H9 (cell line): Measurements from ENCODE around the gene CLIP3. TPM values are rescaled to one million over a fixed set of nuclear protein-coding genes. Genes with fewer than 3 reads are reported as not detected.

Source experiments
- DNase-seq: peaks from one replicate; pipeline ENCODE4 v3.0.0-alpha.2; 2017
- H2AFZ ChIP-seq: one replicate; pipeline ENCODE4 v1.6.1; 2013; ENCODE audit warnings: mild to moderate bottlenecking, low read length, control low read depth, moderate library complexity
- H2AK5ac ChIP-seq: 2 replicates; pipeline ENCODE4 v1.6.1; 2013; ENCODE audit warnings: low read length, control low read depth, mixed read lengths; ENCODE audit not compliant: insufficient read length
- H2BK120ac ChIP-seq: one replicate; pipeline ENCODE4 v1.6.1; 2013; ENCODE audit warnings: low read depth, mild to moderate bottlenecking, low read length, control low read depth, inconsistent platforms; ENCODE audit not compliant: poor library complexity, severe bottlenecking
- H2BK12ac ChIP-seq: 2 replicates; pipeline ENCODE4 v1.6.1; 2013; ENCODE audit warnings: low read length, control low read depth, mixed read lengths, low read depth; ENCODE audit not compliant: insufficient read length
- H2BK15ac ChIP-seq: 2 replicates; pipeline ENCODE4 v1.6.1; 2013; ENCODE audit warnings: low read depth, low read length, control low read depth
- H2BK20ac ChIP-seq: one replicate; pipeline ENCODE4 v1.6.1; 2013; ENCODE audit warnings: low read depth, mild to moderate bottlenecking, low read length, control low read depth, inconsistent platforms; ENCODE audit not compliant: poor library complexity, severe bottlenecking
- H2BK5ac ChIP-seq: 2 replicates; pipeline ENCODE4 v1.6.1; 2013; ENCODE audit warnings: low read length, control low read depth, mixed read lengths; ENCODE audit not compliant: insufficient read length
- H3K14ac ChIP-seq: 2 replicates; pipeline ENCODE4 v1.6.1; 2013; ENCODE audit warnings: low read length, control low read depth; ENCODE audit not compliant: insufficient read depth
- H3K18ac ChIP-seq: 2 replicates; pipeline ENCODE4 v1.6.1; 2013; ENCODE audit warnings: low read depth, mild to moderate bottlenecking, mixed read lengths, low read length, control low read depth; ENCODE audit not compliant: insufficient read length
- H3K23ac ChIP-seq: 2 replicates; pipeline ENCODE4 v1.6.1; 2013; ENCODE audit warnings: low read length, control low read depth, mixed read lengths, low read depth; ENCODE audit not compliant: insufficient read length
- H3K23me2 ChIP-seq: 2 replicates; pipeline ENCODE4 v1.6.1; 2013; ENCODE audit warnings: low read depth, mild to moderate bottlenecking, mixed read lengths, low read length, control low read depth; ENCODE audit not compliant: insufficient read length, poor library complexity, severe bottlenecking
- H3K27ac ChIP-seq: 2 replicates; pipeline ENCODE4 v1.5.1; 2013; ENCODE audit warnings: low read length, control low read depth, mixed read lengths, low read depth; ENCODE audit not compliant: insufficient read length
- H3K27me3 ChIP-seq: 2 replicates; pipeline ENCODE4 v1.6.1; 2013; ENCODE audit warnings: low read length, control low read depth, inconsistent platforms; ENCODE audit not compliant: insufficient read depth
- H3K4ac ChIP-seq: 2 replicates; pipeline ENCODE4 v1.6.1; 2013; ENCODE audit warnings: low read depth, mild to moderate bottlenecking, control low read depth, inconsistent platforms, low read length, moderate library complexity
- H3K4me1 ChIP-seq: 2 replicates; pipeline ENCODE4 v1.6.1; 2013; ENCODE audit warnings: low read length, control low read depth, inconsistent platforms; ENCODE audit not compliant: insufficient read depth
- H3K4me2 ChIP-seq: 2 replicates; pipeline ENCODE4 v1.6.1; 2013; ENCODE audit warnings: low read length, control low read depth, mixed read lengths; ENCODE audit not compliant: insufficient read length, insufficient read depth
- H3K56ac ChIP-seq: 2 replicates; pipeline ENCODE4 v1.6.1; 2013; ENCODE audit warnings: low read depth, mild to moderate bottlenecking, mixed read lengths, low read length, control low read depth; ENCODE audit not compliant: insufficient read length
- H3K79me1 ChIP-seq: 2 replicates; pipeline ENCODE4 v1.6.1; 2013; ENCODE audit warnings: low read depth, mild to moderate bottlenecking, moderate library complexity, low read length, control low read depth, inconsistent platforms; ENCODE audit not compliant: insufficient read depth, poor library complexity, severe bottlenecking
- H3K79me2 ChIP-seq: 2 replicates; pipeline ENCODE4 v1.6.1; 2013; ENCODE audit warnings: low read length, control low read depth, inconsistent platforms; ENCODE audit not compliant: insufficient read depth
- H3K9ac ChIP-seq: 2 replicates; pipeline ENCODE4 v1.6.1; 2013; ENCODE audit warnings: low read length, control low read depth, mixed read lengths; ENCODE audit not compliant: insufficient read length; ENCODE audit errors: extremely low read depth
- H3K9me3 ChIP-seq: one replicate; pipeline ENCODE4 v1.6.1; 2013; ENCODE audit warnings: low read depth, low read length, inconsistent platforms; ENCODE audit not compliant: control insufficient read depth
- H3T11ph ChIP-seq: one replicate; pipeline ENCODE4 v1.6.1; 2013; ENCODE audit warnings: mild to moderate bottlenecking, low read length, control low read depth, inconsistent platforms
- H4K20me1 ChIP-seq: one replicate; pipeline ENCODE4 v1.6.1; 2013; ENCODE audit not compliant: control insufficient read depth, insufficient read length, insufficient read depth
- H4K5ac ChIP-seq: 2 replicates; pipeline ENCODE4 v1.6.1; 2013; ENCODE audit warnings: low read depth, mild to moderate bottlenecking, mixed read lengths, low read length, control low read depth; ENCODE audit not compliant: insufficient read length
- H4K8ac ChIP-seq: replicated peaks from 2 replicates; pipeline ENCODE4 v1.6.1; 2013; ENCODE audit warnings: low read length, control low read depth, mixed read lengths, low read depth; ENCODE audit not compliant: insufficient read length
- H4K91ac ChIP-seq: 2 replicates; pipeline ENCODE4 v1.6.1; 2013; ENCODE audit warnings: low read depth, mild to moderate bottlenecking, moderate library complexity, mixed read lengths, low read length, control low read depth; ENCODE audit not compliant: insufficient read length
- H3K27ac Mint-ChIP-seq, 3 experiments: 2 replicates in 2 of 3; 3 replicates in 1 of 3; pipeline ENCODE4 v1.8.0; 2020 to 2021; ENCODE audit warnings: mixed read lengths in 3 of 3, mild to moderate bottlenecking in 1 of 3, moderate library complexity in 1 of 3
- H3K27me3 Mint-ChIP-seq: 2 replicates; pipeline ENCODE4 v1.8.0; 2021; ENCODE audit warnings: low read depth, mild to moderate bottlenecking, moderate library complexity, mixed read lengths
- H3K36me3 Mint-ChIP-seq, 3 experiments: 2 replicates in 2 of 3; 3 replicates in 1 of 3; pipeline ENCODE4 v1.8.0; 2020 to 2021; ENCODE audit warnings: low read depth in 3 of 3, mixed read lengths in 3 of 3; ENCODE audit not compliant: insufficient read depth in 1 of 3
- H3K4me1 Mint-ChIP-seq, 2 experiments: 2 replicates each; pipeline ENCODE4 v1.8.0; 2020; ENCODE audit warnings: mixed read lengths in 2 of 2
- H3K4me3 Mint-ChIP-seq, 2 experiments: 2 replicates in 1 of 2; 3 replicates in 1 of 2; pipeline ENCODE4 v1.8.0; 2020 to 2021; ENCODE audit warnings: mild to moderate bottlenecking in 2 of 2, mixed read lengths in 2 of 2, moderate library complexity in 1 of 2
- H3K9me3 Mint-ChIP-seq, 2 experiments: 2 replicates in 1 of 2; 3 replicates in 1 of 2; pipeline ENCODE4 v1.8.0; 2020; ENCODE audit warnings: mild to moderate bottlenecking in 2 of 2, mixed read lengths in 2 of 2, moderate library complexity in 1 of 2
- CTCF ChIP-seq: fragments of 200-600 bp; sonication (generic); conservative IDR thresholded peaks from 3 replicates; pipeline ENCODE4 v1.8.0; 2021; ENCODE audit warnings: antibody characterized with exemption, mild to moderate bottlenecking
- WGBS: extraction: QIAGEN DNeasy Blood & Tissue Kit; methylation state at CpG from one replicate; pipeline ENCODE4 v1.1.7; 2013; ENCODE audit warnings: missing lambda C conversion rate, low lambda C conversion rate, mixed read lengths; ENCODE audit not compliant: insufficient read length; ENCODE audit errors: extremely low coverage; 5-methylcytosine and 5-hydroxymethylcytosine counted together
- total RNA-seq: library from RNA; stranded (reverse); gene quantifications from 2 replicates; pipeline ENCODE4 v1.2.1, GENCODE V29; 2021

The CLIP3 gene
- total RNA-seq, 1 experiment from 2014 or later = 19.7 TPM

GRCh38 chr19:36028313-36029041 is 4.2 kb downstream of the CLIP3 start:
- Mint-ChIP-seq H3K4me1 (peaks cover 3 to 4% of the 10 kb centered on the region in 2 experiments; a peak in 3 of 4 replicates), H3K27me3 (peaks cover 2% of the 10 kb centered on the region), H3K27ac (peak overlapping the region in 1 of 3 experiments; percentile 31; a peak in 2 of 7 replicates), H3K4me3 (no peak overlapping the region), H3K9me3 (no peaks in the 10 kb centered on the region; a peak in 1 of 5 replicates), H3K36me3 (peaks cover 6 to 32% (median 31%) of the 10 kb centered on the region in 3 experiments)
- H3K4ac ChIP-seq = no peak overlapping the region
- H4K20me1 ChIP-seq = no peaks in the 10 kb centered on the region
- no peak overlapping the region for H2BK5ac ChIP-seq
- H4K91ac ChIP-seq = no peak overlapping the region
- no peak overlapping the region for H2BK12ac ChIP-seq
- no peak overlapping the region for H3K4me2 ChIP-seq
- H3K9me3 ChIP-seq = no peaks in the 10 kb centered on the region
- no peaks in the 10 kb centered on the region for H3K79me2 ChIP-seq
- no peak overlapping the region for H2AFZ ChIP-seq
- no peaks in the 10 kb centered on the region for H3K79me1 ChIP-seq
- no peak overlapping the region for H2BK120ac ChIP-seq
- no peak overlapping the region for H3K18ac ChIP-seq
- TF ChIP-seq CTCF = no peak
- peaks cover 10% of the 10 kb centered on the region for H3K23me2 ChIP-seq
- no peak overlapping the region for H2BK20ac ChIP-seq
- no peak overlapping the region for H2AK5ac ChIP-seq
- no peaks in the 10 kb centered on the region; the same call in 1 of the 2 replicates for H3K4me1 ChIP-seq
- no peak overlapping the region for H3K23ac ChIP-seq
- H3K56ac ChIP-seq = no peak overlapping the region
- DNase-seq = no peak
- H4K5ac ChIP-seq = no peak overlapping the region
- H3T11ph ChIP-seq = no peak overlapping the region
- H3K14ac ChIP-seq = no peak overlapping the region
- WGBS = no CpG with 5 or more reads among the region's 10 CpGs
- H3K27ac ChIP-seq = no peak overlapping the region
- no peaks in the 10 kb centered on the region for H3K27me3 ChIP-seq
- H2BK15ac ChIP-seq = no peak overlapping the region
- no peak overlapping the region for H4K8ac ChIP-seq
- no peak overlapping the region for H3K9ac ChIP-seq
